K562 (cell line): ENCODE results near the gene UROS. TPM values are rescaled to one million over a fixed set of nuclear protein-coding genes. Genes with fewer than 3 reads are reported as not detected.

ENCODE experiments used
- ATAC-seq: fragments of 200-7000 bp; cut with Tn5 transposase; 3 replicates; pipeline ENCODE4 v1.9.1; 2020; ENCODE audit warnings: moderate library complexity
- BruUV-seq: library from RNA; stranded (reverse); fragments of 400-500 nt; replicated peaks from 2 replicates; lab custom pipeline; 2021; lab: Mats Ljungman, UMichigan
- CTCF ChIA-PET: fragments of 300-600 bp; formaldehyde crosslinking; extraction: SDS; loops from one replicate; lab custom pipeline; 2021; ENCODE audit warnings: low intra/inter-chr PET ratio; lab: Yijun Ruan, JAX
- POLR2A ChIA-PET: fragments of 300-600, 350-650 bp; sonication (Branson Sonifier 250); formaldehyde crosslinking; extraction: SDS; loops from one replicate; lab custom pipeline; 2021; ENCODE audit warnings: antibody characterized with exemption, inconsistent platforms; lab: Yijun Ruan, JAX
- DNase-seq, 4 experiments: peaks; one replicate each; pipeline versions ENCODE4 v3.0.0 to v3.0.0-alpha.2; 2011 to 2018; ENCODE audit warnings: low spot score in 3 of 4, mixed read lengths in 3 of 4; ENCODE audit errors: extremely low read depth in 1 of 4
- FAIRE-seq: peaks from 2 replicates; lab custom pipeline; 2011; peaks lifted over from hg19 to GRCh38; lab: Jason Lieb, UNC
- H2AFZ ChIP-seq: 2 replicates; pipeline ENCODE4 v1.6.0; 2011; ENCODE audit warnings: low read depth, low read length, control low read depth, inconsistent platforms
- H3K27ac ChIP-seq: fragments of 200-600 bp; 3 replicates; pipeline ENCODE4 v1.8.0; 2011; ENCODE audit warnings: low read depth, mild to moderate bottlenecking, control low read depth, inconsistent platforms, low read length, moderate library complexity, mixed read lengths; ENCODE audit errors: extremely low read depth
- H3K27me3 ChIP-seq, 2 experiments: fragments of 300-600 bp in 1 of 2; 2 replicates in 1 of 2; 3 replicates in 1 of 2; pipeline versions ENCODE4 v1.6.0 to v1.8.0; 2011; ENCODE audit warnings: inconsistent platforms in 2 of 2, low read length in 2 of 2, mild to moderate bottlenecking in 1 of 2, mixed read lengths in 1 of 2, moderate library complexity in 1 of 2; ENCODE audit not compliant: control insufficient read depth in 2 of 2, insufficient read depth in 2 of 2
- H3K36me3 ChIP-seq: fragments of 300-600 bp; 3 replicates; pipeline ENCODE4 v1.8.0; 2011; ENCODE audit warnings: mild to moderate bottlenecking, low read length, inconsistent platforms; ENCODE audit not compliant: control insufficient read depth, insufficient read depth
- H3K4me1 ChIP-seq, 2 experiments: fragments of 200-600 bp in 1 of 2; replicated peaks in 1 of 2; 2 replicates in 1 of 2; 3 replicates in 1 of 2; pipeline versions ENCODE4 v1.5.1 to v1.8.0; 2011; ENCODE audit warnings: inconsistent platforms in 2 of 2, low read length in 2 of 2, mild to moderate bottlenecking in 1 of 2, mixed read lengths in 1 of 2, moderate library complexity in 1 of 2; ENCODE audit not compliant: control insufficient read depth in 2 of 2, insufficient read depth in 2 of 2
- H3K4me2 ChIP-seq: 2 replicates; pipeline ENCODE4 v1.6.1; 2011; ENCODE audit warnings: low read length, control low read depth, inconsistent platforms, mixed read lengths; ENCODE audit not compliant: insufficient read depth
- H3K4me3 ChIP-seq: fragments of 200-600 bp; sonication (generic), shearing (Covaris generic); 2 replicates; pipeline ENCODE4 v1.5.1; 2016; ENCODE audit warnings: control low read depth, inconsistent platforms
- H3K79me2 ChIP-seq: fragments of 200-600 bp; 3 replicates; pipeline ENCODE4 v1.8.0; 2011; ENCODE audit warnings: low read length, inconsistent platforms; ENCODE audit not compliant: control insufficient read depth, insufficient read depth
- H3K9ac ChIP-seq, 2 experiments: 2 replicates each; pipeline versions ENCODE4 v1.6.0 to v1.6.1; 2011; ENCODE audit warnings: low read depth in 2 of 2, low read length in 2 of 2, control low read depth in 1 of 2, inconsistent platforms in 1 of 2, mild to moderate bottlenecking in 1 of 2, mixed read lengths in 1 of 2; ENCODE audit not compliant: insufficient read depth in 1 of 2
- H3K9me1 ChIP-seq: one replicate; pipeline ENCODE4 v1.6.0; 2011; ENCODE audit warnings: inconsistent platforms, mild to moderate bottlenecking, low read length, moderate library complexity; ENCODE audit not compliant: control insufficient read depth, insufficient read depth
- H3K9me3 ChIP-seq: replicated peaks from 2 replicates; pipeline ENCODE4 v1.5.1; 2011; ENCODE audit warnings: low read depth, low read length, inconsistent platforms; ENCODE audit not compliant: control insufficient read depth, insufficient read depth
- H4K20me1 ChIP-seq: replicated peaks from 2 replicates; pipeline ENCODE4 v1.6.1; 2011; ENCODE audit warnings: low read length, inconsistent platforms, mixed read lengths; ENCODE audit not compliant: control insufficient read depth, insufficient read depth
- BRD4 ChIP-seq: fragments of 200-600 bp; sonication (generic); IDR thresholded peaks from 2 replicates; pipeline ENCODE4 v1.6.1; 2017; ENCODE audit warnings: inconsistent platforms
- CEBPG ChIP-seq, 3 experiments: fragments of 200-800 bp in 1 of 3; sonication (Bioruptor generic) in 1 of 3; sonication (generic) in 1 of 3; formaldehyde crosslinking in 1 of 3; IDR thresholded peaks in 2 of 3; conservative IDR thresholded peaks in 1 of 3; 2 replicates each; pipeline versions ENCODE4 v1.6.1 to v1.8.0; 2016 to 2022; ENCODE audit warnings: missing compliant biosample characterization in 2 of 3, missing genetic modification characterization in 2 of 3, mild to moderate bottlenecking in 1 of 3, missing genetic modification reagents in 1 of 3
- ELF4 ChIP-seq: fragments of 450-650 bp; formaldehyde crosslinking; IDR thresholded peaks from 2 replicates; pipeline ENCODE4 v1.4.0; 2022; ENCODE audit warnings: missing genetic modification characterization
- FOXM1 ChIP-seq, 2 experiments: fragments of 450-650 bp in 1 of 2; sonication (generic) in 1 of 2; formaldehyde crosslinking in 1 of 2; IDR thresholded peaks; 2 replicates each; pipeline versions ENCODE4 v1.6.1 to v1.9.0; 2017 to 2022; ENCODE audit warnings: low read depth in 2 of 2, mild to moderate bottlenecking in 2 of 2, missing genetic modification reagents in 1 of 2, moderate library complexity in 1 of 2
- MCM3 ChIP-seq: fragments of 450-650 bp; IDR thresholded peaks from 2 replicates; pipeline ENCODE4 v1.6.1; 2016
- MEIS2 ChIP-seq: fragments of 450-650 bp; IDR thresholded peaks from 2 replicates; pipeline ENCODE4 v1.6.1; 2014; ENCODE audit warnings: mild to moderate bottlenecking; ENCODE audit not compliant: partially characterized antibody
- NELFE ChIP-seq: IDR thresholded peaks from 2 replicates; pipeline ENCODE4 v1.6.1; 2011; ENCODE audit warnings: mild to moderate bottlenecking; ENCODE audit not compliant: insufficient read depth, insufficient read length
- TSC22D4 ChIP-seq: fragments of 450-650 bp; IDR thresholded peaks from 2 replicates; pipeline ENCODE4 v1.6.1; 2016; ENCODE audit warnings: missing genetic modification characterization, missing biosample characterization, control low read depth
- ZNF140 ChIP-seq: fragments of 250-450 bp; sonication (Bioruptor Pico); IDR thresholded peaks from 2 replicates; pipeline ENCODE4 v1.8.0; 2021; ENCODE audit warnings: moderate library complexity, mild to moderate bottlenecking, inconsistent platforms
- WGBS: fragments of 100-300 bp; shearing (Covaris generic); methylation state at CpG from one replicate; pipeline ENCODE4 v1.1.6; 2016; ENCODE audit warnings: low coverage, mixed read lengths; ENCODE audit not compliant: insufficient coverage; ENCODE audit errors: missing lambda C conversion rate; 5-methylcytosine and 5-hydroxymethylcytosine counted together
- in situ Hi-C: fragments of 300-500 bp; cut with MboI; formaldehyde crosslinking; loops from 4 replicates; pipeline ENCODE4 v1.15.0; 2018; ENCODE audit warnings: inconsistent platforms, mixed read lengths
- intact Hi-C: fragments of 100-400 bp; cut with micrococcal nuclease; formaldehyde crosslinking; loops from 2 replicates; pipeline ENCODE4 v1.14.2; 2022
- polyA plus RNA-seq, 8 experiments: library from polyadenylated mRNA; depleted of rRNA in 4 of 8; stranded (reverse) in 5 of 8; unstranded in 3 of 8; fragments of >200 nt; fragmentation: Nextera tagmentation in 2 of 8; fragmentation: Illumina TruSeq in 1 of 8; extraction: Ambion mirVana in 2 of 8; extraction: Trizol in 1 of 8; gene quantifications; 2 replicates each; pipeline versions ENCODE4 v1.2.1 to v1.2.3, GENCODE V29; 2011 to 2014; ENCODE audit warnings: inconsistent platforms in 1 of 8, missing spikeins in 1 of 8
- total RNA-seq, 7 experiments: library from RNA; depleted of rRNA in 6 of 7; stranded (reverse); fragments of >200 nt in 6 of 7; fragmentation: Illumina TruSeq in 2 of 7; extraction: Trizol in 2 of 7; gene quantifications; 2 replicates each; pipeline versions ENCODE4 v1.2.1 to v1.2.3, GENCODE V29; 2011 to 2021; ENCODE audit warnings: low replicate concordance in 1 of 7
- TF ChIP-seq, protein P1 (sequence below): fragments of 450-650 bp; IDR thresholded peaks from 2 replicates; pipeline ENCODE4 v1.6.1; 2016
- TF ChIP-seq, protein P2 (sequence below): fragments of 250-450 bp; sonication (Bioruptor Pico); IDR thresholded peaks from 2 replicates; pipeline ENCODE4 v1.4.0; 2020; ENCODE audit warnings: borderline replicate concordance
- TF ChIP-seq, protein P3 (sequence below): sonication (generic); formaldehyde crosslinking; IDR thresholded peaks from 2 replicates; pipeline ENCODE4 v1.8.0; 2022; ENCODE audit warnings: mild to moderate bottlenecking, missing genetic modification reagents

The UROS gene
- total and polyA plus RNA-seq, 9 of the 15 experiments (the other 6 are each of a cell fraction or from before 2014, with no cell fraction given): 6.4 to 39.1 (median 32.3) TPM

DNA sequence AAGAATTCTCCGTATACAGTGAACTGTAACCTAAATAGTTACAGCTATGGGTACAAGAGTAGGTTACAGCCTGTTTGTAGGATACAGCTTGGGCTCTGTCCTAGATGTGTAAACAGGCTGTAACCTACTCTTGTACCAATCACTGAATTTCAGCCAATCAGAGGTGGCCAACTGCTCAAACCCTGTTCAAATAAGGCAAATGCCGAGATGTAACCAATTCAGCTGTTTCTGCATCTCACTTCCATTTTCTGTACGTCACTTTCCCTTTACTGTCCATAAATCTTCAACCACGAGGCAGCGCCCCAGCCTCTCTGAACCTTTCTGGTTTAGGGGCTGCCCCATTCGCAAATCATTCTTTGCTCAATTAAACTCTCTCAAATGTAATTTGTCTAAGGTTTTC lies 39.1 kb downstream of the UROS start:
- intact Hi-C loops (no loop called here), in situ Hi-C loops (no loop called here)
- Histone ChIP-seq H3K79me2 (no peaks in the 10 kb centered on the region), H3K4me1 (peaks cover 0 to 5% of the 10 kb centered on the region in 2 experiments; a peak in 2 of 5 replicates), H3K9ac (no peak overlapping the region), H3K27me3 (no peaks in the 10 kb centered on the region), H3K4me2 (no peak overlapping the region), H3K9me3 (no peaks in the 10 kb centered on the region), H3K27ac (no peak overlapping the region), H3K9me1 (no peaks in the 10 kb centered on the region), H2AFZ (peak overlapping the region; percentile 68), H4K20me1 (no peaks in the 10 kb centered on the region), H3K36me3 (no peaks in the 10 kb centered on the region), H3K4me3 (no peak overlapping the region)
- BruUV-seq: no TSS peak
- ATAC-seq (peak; percentile 29), FAIRE-seq (no peak), DNase-seq (peak in 1 of 4 experiments; percentile 9)
- ChIA-PET POLR2A (interaction anchor here (0.8 to 1.4 kb wide), 4 partner anchors 10 to 21 kb away, joined by 3 to 5 read pairs (median 3); no protein-coding TSS in a partner anchor), CTCF (interaction anchor here (0.7 to 0.8 kb wide), 2 partner anchors 21 to 79 kb away, joined by 3 read pairs; no protein-coding TSS in a partner anchor)
- TF ChIP-seq MCM3 (no peak), MEIS2 (peak; percentile 64)
- TF ChIP-seq, protein P1, sequence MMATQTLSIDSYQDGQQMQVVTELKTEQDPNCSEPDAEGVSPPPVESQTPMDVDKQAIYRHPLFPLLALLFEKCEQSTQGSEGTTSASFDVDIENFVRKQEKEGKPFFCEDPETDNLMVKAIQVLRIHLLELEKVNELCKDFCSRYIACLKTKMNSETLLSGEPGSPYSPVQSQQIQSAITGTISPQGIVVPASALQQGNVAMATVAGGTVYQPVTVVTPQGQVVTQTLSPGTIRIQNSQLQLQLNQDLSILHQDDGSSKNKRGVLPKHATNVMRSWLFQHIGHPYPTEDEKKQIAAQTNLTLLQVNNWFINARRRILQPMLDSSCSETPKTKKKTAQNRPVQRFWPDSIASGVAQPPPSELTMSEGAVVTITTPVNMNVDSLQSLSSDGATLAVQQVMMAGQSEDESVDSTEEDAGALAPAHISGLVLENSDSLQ: 0 out of 2 replicates have a peak, but pooled peaks have one; percentile 42
- WGBS: 10% methylated on average over 3 of the region's 6 CpGs

DNA sequence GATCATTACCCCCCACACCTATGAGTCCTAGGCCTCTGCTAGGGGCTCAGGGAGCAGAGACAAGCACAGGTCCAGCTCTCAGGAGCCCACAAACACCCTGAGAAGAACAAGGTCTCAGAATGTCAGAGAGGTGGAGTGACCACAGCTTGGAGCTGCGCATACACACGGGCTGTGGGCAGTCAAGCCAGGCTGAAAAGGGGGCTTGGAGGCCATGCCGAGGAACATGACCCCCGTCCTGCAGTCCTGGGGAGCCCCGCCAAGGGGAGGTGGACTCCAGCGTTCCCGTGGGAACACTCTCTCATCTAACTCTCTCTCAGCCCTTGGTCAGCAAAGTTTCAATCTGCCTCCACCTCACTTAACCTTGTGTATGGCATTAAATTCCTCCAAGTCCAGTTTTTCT lies 39.6 kb downstream of the UROS start:
- no peak overlapping the region for H2AFZ ChIP-seq
- H3K79me2 ChIP-seq: no peaks in the 10 kb centered on the region
- FAIRE-seq: no peak
- CTCF ChIA-PET: interaction anchor here (0.8 kb wide), 1 partner anchor 80 kb away, joined by 3 read pairs; no protein-coding TSS in a partner anchor
- no peaks in the 10 kb centered on the region for H3K36me3 ChIP-seq
- BruUV-seq: no TSS peak
- no peak overlapping the region for H3K4me2 ChIP-seq
- no peaks in the 10 kb centered on the region for H3K4me1 ChIP-seq
- DNase-seq: no peak
- no peak overlapping the region for H3K9ac ChIP-seq
- WGBS: 86% methylated on average over 4 of the region's 7 CpGs
- H3K4me3 ChIP-seq: no peak overlapping the region
- POLR2A ChIA-PET: interaction anchor here (1.2 to 1.3 kb wide), 2 partner anchors 10 to 13 kb away, joined by 3 read pairs; no protein-coding TSS in a partner anchor
- in situ Hi-C loops (no loop called here), intact Hi-C loops (no loop called here)
- no peaks in the 10 kb centered on the region for H3K9me3 ChIP-seq
- H3K27me3 ChIP-seq: no peaks in the 10 kb centered on the region
- H3K9me1 ChIP-seq: no peaks in the 10 kb centered on the region
- H4K20me1 ChIP-seq: no peaks in the 10 kb centered on the region
- H3K27ac ChIP-seq: no peak overlapping the region
- ATAC-seq: no peak
- no peak for TF ChIP-seq ELF4 (CRISPR knock-in tag)
- no peak for TF ChIP-seq TSC22D4 (tag)
- TF ChIP-seq, protein P2, sequence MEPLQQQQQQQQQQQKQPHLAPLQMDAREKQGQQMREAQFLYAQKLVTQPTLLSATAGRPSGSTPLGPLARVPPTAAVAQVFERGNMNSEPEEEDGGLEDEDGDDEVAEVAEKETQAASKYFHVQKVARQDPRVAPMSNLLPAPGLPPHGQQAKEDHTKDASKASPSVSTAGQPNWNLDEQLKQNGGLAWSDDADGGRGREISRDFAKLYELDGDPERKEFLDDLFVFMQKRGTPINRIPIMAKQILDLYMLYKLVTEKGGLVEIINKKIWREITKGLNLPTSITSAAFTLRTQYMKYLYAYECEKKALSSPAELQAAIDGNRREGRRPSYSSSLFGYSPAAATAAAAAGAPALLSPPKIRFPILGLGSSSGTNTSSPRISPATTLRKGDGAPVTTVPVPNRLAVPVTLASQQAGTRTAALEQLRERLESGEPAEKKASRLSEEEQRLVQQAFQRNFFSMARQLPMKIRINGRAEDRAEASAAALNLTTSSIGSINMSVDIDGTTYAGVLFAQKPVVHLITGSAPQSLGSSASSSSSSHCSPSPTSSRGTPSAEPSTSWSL: no peak
- TF ChIP-seq ZNF140 (CRISPR knock-in tag): no peak
- TF ChIP-seq NELFE: no peak
- TF ChIP-seq, protein P3, sequence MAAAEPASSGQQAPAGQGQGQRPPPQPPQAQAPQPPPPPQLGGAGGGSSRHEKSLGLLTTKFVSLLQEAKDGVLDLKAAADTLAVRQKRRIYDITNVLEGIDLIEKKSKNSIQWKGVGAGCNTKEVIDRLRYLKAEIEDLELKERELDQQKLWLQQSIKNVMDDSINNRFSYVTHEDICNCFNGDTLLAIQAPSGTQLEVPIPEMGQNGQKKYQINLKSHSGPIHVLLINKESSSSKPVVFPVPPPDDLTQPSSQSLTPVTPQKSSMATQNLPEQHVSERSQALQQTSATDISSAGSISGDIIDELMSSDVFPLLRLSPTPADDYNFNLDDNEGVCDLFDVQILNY (CRISPR knock-in tag): no peak
- TF ChIP-seq CEBPG (CRISPR knock-in tag; IDR thresholded peaks at IDR 0.05): no peak
- TF ChIP-seq CEBPG (tag; conservative IDR thresholded peaks at IDR 0.05 in 1 of 2, IDR thresholded peaks at IDR 0.05 in 1 of 2): no peak
- no peak for TF ChIP-seq BRD4
- no peak for TF ChIP-seq FOXM1 (IDR thresholded peaks at IDR 0.05; ENCODE audit: low read depth)
- TF ChIP-seq FOXM1 (CRISPR knock-in tag; IDR thresholded peaks at IDR 0.05; ENCODE audit: low read depth): no peak
